Measurements from ENCODE around the gene AP2S1.
"Not testable (repeated sequence)": the region's sequence is repeated elsewhere in the genome, so short reads cannot be mapped to it uniquely, and the experiment has no call there.

The AP2S1 gene

DNA sequence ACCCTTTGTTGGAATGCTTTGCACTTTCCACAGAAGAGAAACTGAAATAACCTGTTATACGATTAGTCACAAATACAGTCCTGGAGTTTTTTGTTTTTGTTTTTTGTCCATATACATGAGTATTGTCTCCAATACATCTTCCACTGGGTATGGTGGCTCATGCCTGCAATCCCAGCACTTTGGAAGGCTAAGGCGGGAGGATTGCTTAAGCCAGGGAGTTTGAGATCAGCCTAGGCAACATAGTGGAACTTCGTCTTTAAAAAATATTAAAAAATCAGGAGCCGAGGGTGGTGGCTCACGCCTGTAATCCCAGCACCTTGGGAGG lies 25.0 kb downstream of the AP2S1 start:
- TF ChIP-seq, protein P1, sequence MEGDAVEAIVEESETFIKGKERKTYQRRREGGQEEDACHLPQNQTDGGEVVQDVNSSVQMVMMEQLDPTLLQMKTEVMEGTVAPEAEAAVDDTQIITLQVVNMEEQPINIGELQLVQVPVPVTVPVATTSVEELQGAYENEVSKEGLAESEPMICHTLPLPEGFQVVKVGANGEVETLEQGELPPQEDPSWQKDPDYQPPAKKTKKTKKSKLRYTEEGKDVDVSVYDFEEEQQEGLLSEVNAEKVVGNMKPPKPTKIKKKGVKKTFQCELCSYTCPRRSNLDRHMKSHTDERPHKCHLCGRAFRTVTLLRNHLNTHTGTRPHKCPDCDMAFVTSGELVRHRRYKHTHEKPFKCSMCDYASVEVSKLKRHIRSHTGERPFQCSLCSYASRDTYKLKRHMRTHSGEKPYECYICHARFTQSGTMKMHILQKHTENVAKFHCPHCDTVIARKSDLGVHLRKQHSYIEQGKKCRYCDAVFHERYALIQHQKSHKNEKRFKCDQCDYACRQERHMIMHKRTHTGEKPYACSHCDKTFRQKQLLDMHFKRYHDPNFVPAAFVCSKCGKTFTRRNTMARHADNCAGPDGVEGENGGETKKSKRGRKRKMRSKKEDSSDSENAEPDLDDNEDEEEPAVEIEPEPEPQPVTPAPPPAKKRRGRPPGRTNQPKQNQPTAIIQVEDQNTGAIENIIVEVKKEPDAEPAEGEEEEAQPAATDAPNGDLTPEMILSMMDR (IDR thresholded peaks at IDR 0.05; ENCODE audit: control insufficient read depth, extremely low read depth, insufficient read depth), result no peak
- no peak for DNase-seq (ENCODE audit: low read depth)
- H3K4me3 ChIP-seq (ENCODE audit: low read depth, low read length), result no peak overlapping the region

- H3K4me3 ChIP-seq (ENCODE audit: low read depth, low read length), result no peak overlapping the region
- TF ChIP-seq, protein P1 (IDR thresholded peaks at IDR 0.05; ENCODE audit: control insufficient read depth, extremely low read depth, insufficient read depth), result no peak
- DNase-seq (ENCODE audit: low read depth), result no peak
These were observed 25.5 kb downstream of the AP2S1 start for GRCh38 chr19:46824890-46825730.

DNA sequence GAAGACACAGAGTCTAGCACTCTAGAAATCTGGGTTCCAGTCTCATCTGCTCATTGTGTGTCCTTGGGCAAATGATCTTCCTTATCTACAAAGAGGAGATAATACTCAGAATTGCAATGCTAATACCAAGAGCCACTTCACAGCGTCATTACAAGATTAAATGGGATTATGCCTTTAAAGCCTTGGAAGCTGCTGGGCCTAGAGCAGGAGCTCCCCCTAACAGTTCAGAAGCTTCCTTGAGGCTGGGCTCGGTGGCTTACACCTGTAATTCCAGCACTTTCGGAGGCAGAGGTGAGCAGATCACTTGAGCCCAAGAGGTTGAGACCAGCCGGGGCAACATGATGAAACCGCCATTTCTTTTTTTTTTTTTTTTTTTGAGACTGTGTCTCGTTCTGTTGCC lies 27.6 kb downstream of the AP2S1 start:
- TF ChIP-seq, protein P1 (IDR thresholded peaks at IDR 0.05; ENCODE audit: control insufficient read depth, extremely low read depth, insufficient read depth), result no peak
- H3K4me3 ChIP-seq (ENCODE audit: low read depth, low read length), result no peak overlapping the region
- no peak for DNase-seq (ENCODE audit: low read depth)

DNA sequence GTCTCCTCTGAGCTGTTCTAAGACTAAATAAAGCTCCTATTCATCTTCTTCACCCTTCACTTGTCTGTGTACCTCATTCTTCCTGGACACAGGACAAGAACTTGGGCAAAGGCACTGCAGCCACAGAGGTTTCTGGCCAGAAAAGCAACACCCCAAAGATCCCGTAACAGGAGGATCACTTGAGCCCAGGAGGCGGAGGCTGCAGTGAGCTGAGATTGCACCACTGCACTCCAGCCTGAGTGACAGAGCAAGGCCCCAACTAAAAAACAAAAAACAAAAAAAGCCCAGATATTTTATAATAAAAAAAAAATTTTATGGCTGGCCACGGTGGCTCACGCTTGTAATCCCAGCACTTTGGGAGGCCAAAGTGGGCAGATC lies 28.2 kb downstream of the AP2S1 start:
- H3K4me3 ChIP-seq (ENCODE audit: low read depth, low read length); DNase-seq (ENCODE audit: low read depth): not testable (repeated sequence)

GRCh38 chr19:46821512-46822409 lies 28.9 kb downstream of the AP2S1 start:
- DNase-seq (ENCODE audit: low read depth), result no peak
- TF ChIP-seq, protein P1 (IDR thresholded peaks at IDR 0.05; ENCODE audit: control insufficient read depth, extremely low read depth, insufficient read depth), result no peak
- H3K4me3 ChIP-seq (ENCODE audit: low read depth, low read length), result no peak overlapping the region

GRCh38 chr19:46818812-46819211 lies 31.8 kb downstream of the AP2S1 start:
- no peak for DNase-seq (ENCODE audit: low read depth)
- TF ChIP-seq, protein P1 (IDR thresholded peaks at IDR 0.05; ENCODE audit: control insufficient read depth, extremely low read depth, insufficient read depth), result no peak
- H3K4me3 ChIP-seq (ENCODE audit: low read depth, low read length), result no peak overlapping the region

DNA sequence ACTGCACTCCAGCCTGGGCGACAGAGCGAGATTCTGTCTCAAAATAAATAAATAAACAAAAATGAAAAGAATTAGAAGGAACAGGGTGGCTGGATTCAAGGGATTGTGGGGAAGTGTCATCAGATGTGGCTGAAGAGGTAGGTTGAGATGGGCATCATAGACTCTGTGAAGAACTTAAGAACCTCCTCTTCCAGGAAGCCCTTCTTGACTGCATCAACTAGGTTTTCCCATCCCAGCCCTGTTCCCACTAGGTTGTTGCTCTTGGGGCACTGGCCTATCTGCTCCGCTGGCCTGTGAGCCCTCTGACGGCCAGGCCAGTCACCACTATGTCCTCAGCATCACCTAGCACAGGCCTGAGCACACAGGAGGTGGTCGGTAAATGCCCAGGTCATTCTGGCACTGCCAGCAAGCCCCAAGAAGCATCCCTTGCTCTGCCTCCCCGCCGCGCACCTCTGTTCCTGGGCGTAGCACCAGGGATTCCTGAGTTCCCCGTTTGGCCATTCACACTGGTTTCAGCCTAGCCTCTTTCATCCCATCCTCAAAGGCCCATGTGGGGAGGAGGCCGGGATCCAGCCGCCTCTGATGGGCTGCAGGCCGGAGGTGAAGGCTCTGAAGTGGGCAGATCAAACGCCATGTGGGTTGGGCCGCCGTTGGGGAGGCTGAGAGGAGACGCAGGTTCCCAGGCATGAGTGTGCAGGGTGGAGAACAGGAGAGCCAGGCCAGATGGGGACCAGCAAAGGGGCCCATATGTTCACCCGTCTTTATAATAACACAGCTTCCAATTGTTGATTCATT lies 34.6 kb downstream of the AP2S1 start:
- TF ChIP-seq, protein P1 (IDR thresholded peaks at IDR 0.05; ENCODE audit: control insufficient read depth, extremely low read depth, insufficient read depth), result no peak
- no peak overlapping the region for H3K4me3 ChIP-seq (ENCODE audit: low read depth, low read length)
- no peak for DNase-seq (ENCODE audit: low read depth)
